GM19043 (cell line): Measurements from ENCODE around the gene COL6A5.
"Not testable (repeated sequence)": the region's sequence is repeated elsewhere in the genome, so short reads cannot be mapped to it uniquely, and the experiment has no call there.

Experiments
- ATAC-seq: cut with Tn5 transposase; IDR thresholded peaks from one replicate; pipeline ENCODE4 v1.9.1; 2021; ENCODE audit warnings: low read depth; ENCODE audit not compliant: unreplicated experiment

The COL6A5 gene, protein sequence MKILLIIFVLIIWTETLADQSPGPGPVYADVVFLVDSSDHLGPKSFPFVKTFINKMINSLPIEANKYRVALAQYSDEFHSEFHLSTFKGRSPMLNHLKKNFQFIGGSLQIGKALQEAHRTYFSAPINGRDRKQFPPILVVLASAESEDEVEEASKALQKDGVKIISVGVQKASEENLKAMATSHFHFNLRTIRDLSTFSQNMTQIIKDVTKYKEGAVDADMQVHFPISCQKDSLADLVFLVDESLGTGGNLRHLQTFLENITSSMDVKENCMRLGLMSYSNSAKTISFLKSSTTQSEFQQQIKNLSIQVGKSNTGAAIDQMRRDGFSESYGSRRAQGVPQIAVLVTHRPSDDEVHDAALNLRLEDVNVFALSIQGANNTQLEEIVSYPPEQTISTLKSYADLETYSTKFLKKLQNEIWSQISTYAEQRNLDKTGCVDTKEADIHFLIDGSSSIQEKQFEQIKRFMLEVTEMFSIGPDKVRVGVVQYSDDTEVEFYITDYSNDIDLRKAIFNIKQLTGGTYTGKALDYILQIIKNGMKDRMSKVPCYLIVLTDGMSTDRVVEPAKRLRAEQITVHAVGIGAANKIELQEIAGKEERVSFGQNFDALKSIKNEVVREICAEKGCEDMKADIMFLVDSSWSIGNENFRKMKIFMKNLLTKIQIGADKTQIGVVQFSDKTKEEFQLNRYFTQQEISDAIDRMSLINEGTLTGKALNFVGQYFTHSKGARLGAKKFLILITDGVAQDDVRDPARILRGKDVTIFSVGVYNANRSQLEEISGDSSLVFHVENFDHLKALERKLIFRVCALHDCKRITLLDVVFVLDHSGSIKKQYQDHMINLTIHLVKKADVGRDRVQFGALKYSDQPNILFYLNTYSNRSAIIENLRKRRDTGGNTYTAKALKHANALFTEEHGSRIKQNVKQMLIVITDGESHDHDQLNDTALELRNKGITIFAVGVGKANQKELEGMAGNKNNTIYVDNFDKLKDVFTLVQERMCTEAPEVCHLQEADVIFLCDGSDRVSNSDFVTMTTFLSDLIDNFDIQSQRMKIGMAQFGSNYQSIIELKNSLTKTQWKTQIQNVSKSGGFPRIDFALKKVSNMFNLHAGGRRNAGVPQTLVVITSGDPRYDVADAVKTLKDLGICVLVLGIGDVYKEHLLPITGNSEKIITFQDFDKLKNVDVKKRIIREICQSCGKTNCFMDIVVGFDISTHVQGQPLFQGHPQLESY (N-terminal part only)

DNA sequence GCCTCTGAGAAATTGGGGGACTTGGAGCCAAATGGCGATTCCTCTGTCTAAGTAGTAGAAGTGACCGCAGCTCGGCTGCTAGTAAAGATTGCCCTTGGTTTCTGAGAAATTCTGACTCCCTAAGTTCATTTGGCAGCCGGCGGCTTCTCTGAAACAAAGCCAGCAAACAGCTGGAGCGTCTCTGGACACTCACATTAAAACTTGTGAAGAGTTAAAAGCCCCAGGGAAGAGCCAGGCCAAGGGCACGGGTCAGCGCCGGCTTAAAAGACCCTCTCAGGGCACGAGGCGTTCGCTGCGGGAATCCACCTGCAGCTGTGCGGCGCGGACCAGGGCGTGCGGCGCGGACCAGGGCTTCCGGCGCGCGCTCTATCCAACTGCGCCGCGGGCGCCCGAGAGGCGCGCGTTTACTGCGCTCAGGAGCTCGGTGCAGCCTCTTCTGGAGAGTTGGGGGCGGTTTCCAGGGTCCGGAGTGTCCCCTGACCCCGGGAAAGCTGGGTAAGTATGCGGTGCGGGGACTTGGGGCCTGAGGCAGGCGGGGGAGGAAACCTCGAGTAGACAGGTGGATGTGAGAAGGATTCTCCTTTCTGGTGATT lies at the start of gene COL6A5:
COL6A5 (plus strand) TSS at position 186 of the 593 bp plus-strand sequence. CDS start 27,967 bp downstream, outside the sequence.
- no peak for ATAC-seq

GRCh38 chr3:130299531-130299930 lies 45.9 kb upstream of the COL6A5 start:
- ATAC-seq: no peak

DNA sequence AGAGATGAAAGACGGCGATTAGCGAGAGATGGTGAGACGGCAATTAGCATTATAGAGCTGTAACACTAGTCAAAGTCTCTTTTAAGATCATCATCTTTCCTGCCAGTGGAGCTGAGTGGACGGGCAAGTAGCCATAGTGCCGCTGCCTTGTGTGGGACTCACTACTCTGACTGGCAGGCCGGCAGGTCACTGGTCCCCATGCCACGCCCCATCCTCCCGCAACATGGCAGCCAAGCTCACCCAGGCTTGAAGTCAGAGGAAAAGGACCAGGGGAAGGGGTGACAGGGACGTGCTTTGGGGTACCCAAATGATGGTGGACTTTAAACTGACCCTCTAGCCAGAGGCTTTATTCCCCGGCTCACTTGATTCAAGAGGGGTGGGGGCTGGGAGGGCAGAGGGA lies 44.6 kb upstream of the COL6A5 start:
- ATAC-seq: no peak

DNA sequence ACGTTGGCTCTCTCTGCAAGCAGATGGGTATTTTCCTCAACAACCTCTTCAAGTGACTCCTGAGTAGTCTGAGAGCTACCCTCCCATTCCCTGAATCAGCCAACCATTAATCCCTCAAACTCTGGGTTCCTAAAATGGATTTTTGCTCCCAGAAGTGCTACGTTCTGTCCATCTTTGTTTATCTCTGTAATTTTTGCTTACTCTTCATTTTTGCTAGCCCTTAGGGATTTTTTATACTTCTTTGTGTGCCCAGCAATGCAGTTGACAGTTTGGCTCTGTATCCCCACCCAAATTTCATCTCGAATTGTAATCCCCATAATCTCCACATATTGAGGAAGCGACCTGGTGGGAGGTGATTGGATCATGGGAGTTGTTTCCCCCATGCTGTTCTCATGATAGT lies 35.4 kb upstream of the COL6A5 start:
- no peak for ATAC-seq

DNA sequence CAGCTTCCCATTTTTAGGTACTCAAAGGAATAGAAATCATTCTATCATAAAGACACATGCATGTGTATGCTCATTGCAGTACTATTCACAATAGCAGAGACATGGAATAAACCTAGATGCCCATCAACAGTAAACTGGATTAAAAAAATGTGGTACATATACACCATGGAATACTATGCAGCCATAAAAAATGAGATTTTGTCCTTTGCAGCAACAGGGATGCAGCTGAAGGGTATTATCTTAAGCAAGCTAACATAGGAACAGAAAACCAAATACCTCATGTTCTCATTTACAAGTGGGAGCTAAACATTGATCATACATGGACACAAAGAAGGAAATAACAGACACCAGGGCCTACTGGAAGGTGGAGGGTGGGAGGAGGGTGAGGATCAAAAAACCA lies 33.1 kb upstream of the COL6A5 start:
- ATAC-seq: no peak

GRCh38 chr3:130316169-130316568 lies 29.3 kb upstream of the COL6A5 start:
- no peak for ATAC-seq

GRCh38 chr3:130323503-130323902 lies 22.0 kb upstream of the COL6A5 start:
- ATAC-seq: no peak

- ATAC-seq: no peak
These were observed 4.7 kb upstream of the COL6A5 start for GRCh38 chr3:130340766-130341165.

DNA sequence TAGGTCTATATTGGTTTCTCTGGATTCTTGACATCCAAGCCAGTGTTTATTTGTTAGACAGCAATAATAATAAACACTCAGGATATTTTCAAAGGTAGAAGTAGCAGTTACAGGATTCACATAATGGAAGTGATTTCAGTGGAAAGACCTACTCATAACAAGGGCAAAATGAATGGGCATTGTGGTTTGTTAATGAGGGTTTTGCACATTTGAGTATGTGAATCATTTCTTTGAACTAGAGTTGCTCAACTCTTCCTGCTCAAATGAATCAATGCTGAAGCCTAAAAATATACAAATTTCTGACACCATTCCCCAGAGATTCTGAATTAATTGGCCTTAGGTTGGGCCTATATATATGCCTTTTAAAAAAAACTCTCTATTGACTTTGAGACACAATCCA lies 4.1 kb upstream of the COL6A5 start:
- ATAC-seq: no peak

- ATAC-seq: no peak
These were observed 3.6 kb upstream of the COL6A5 start for GRCh38 chr3:130341882-130342281.

DNA sequence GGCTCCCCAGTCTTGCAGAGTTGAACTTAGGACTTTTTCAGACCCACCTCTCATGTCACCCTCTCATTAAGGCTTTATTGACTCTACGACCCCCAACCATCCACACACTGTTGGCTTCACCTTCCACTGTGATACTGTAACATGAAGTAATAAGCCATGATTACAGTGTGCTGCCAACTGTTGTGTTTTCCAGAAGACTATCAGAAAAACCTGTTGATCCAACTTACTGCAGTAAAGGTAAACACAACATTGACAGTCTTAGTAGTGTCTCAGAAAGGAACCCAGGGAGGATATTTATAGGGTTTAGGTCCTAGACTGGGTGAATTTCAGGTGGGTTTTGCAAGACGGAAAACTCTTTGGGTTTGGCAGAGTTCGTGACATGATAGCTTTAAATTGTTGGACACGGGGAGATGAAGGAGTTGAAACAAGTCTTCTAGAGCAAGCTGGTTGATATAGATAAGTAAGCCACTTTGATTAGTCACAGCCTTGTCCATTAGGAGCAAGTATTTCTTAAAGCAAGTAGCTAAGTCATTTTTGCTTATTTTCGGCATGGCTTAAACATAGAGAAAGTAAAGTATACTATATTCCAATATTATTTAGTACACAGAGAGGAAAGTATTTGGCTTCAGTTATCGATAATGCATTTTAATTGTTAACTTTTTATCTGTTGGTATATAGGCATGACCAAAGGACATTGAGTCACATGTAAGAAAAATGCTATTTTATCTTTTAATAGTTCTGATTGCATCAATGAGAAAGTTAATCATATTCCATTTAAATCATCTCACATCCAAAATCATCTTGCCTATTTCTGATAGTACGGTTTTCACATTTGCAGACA lies 2.4 kb upstream of the COL6A5 start:
- no peak for ATAC-seq

- ATAC-seq: not testable (repeated sequence)
These were observed 2.8 kb downstream of the COL6A5 start for GRCh38 chr3:130348258-130348657.

GRCh38 chr3:130354430-130354829 lies 9.0 kb downstream of the COL6A5 start:
- no peak for ATAC-seq

- no peak for ATAC-seq
These were observed 28.6 kb downstream of the COL6A5 start for GRCh38 chr3:130374033-130374432.

- ATAC-seq: no peak
These were observed 29.4 kb downstream of the COL6A5 start for GRCh38 chr3:130374908-130375307.

DNA sequence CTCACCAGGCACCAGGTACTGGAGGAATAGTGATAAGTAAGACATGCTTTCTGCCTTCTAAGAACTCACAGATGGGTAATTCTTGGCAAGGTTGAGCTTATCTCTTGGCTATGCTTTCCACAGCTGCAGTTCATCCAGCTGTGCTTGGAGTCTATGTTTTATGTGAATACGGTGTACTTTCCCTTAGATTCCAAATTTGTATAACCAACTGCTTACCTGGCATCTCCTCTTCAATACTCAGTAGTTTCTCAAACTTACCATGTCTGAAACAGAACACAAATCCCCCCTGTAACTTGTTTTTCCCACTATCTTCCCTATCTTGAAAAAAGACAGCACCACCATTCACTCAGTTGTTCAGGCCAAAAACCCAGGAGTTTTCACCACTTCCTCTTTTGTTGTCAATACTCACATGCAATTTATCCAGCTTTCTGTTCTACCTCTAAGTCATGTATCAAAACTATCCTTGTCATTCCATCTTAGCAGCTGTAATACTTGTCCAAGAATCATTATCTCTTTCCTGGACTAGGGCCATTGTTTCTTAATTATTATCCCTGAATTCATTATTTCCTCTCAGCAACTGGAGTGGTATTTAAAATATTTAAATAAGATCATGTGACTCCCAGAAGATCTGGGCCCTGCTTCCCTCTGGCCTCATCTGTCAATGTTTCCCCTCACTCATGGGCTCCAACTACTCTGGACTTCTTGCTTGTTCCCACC lies 32.6 kb downstream of the COL6A5 start:
- ATAC-seq: no peak

- no peak for ATAC-seq
These were observed 33.3 kb downstream of the COL6A5 start for GRCh38 chr3:130378677-130379191.

DNA sequence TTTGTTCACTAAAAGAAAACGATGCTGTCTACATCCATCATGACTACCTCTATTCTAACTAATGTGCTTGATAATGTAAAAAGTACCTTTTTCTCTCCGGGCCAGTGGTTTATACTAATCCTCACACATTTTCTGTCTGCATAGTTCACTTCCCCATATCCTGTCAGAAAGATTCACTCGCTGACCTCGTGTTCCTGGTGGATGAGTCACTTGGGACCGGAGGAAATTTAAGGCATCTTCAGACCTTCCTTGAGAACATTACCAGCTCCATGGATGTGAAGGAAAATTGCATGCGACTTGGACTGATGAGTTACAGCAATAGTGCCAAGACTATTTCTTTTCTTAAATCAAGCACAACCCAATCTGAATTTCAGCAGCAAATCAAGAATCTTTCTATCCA lies 33.8 kb downstream of the COL6A5 start:
- no peak for ATAC-seq

GRCh38 chr3:130380398-130380797 lies 34.9 kb downstream of the COL6A5 start:
- ATAC-seq: no peak
